ENCODE results near the gene GJB4. TPM values are rescaled to one million over a fixed set of nuclear protein-coding genes. Genes with fewer than 3 reads are reported as not detected.

Gene GJB4
- total RNA-seq = not detected
- not detected for polyA plus RNA-seq (ENCODE audit: insufficient read depth, low read depth, low replicate concordance)
- long read RNA-seq, donor 1 = 0 reads
- long read RNA-seq, donor 2 = 0 reads

GRCh38 chr1:34759503-34760357 lies at the start of gene GJB4:
TSS of gene GJB4 (plus strand) at chr1:34759740. CDS start at chr1:34761255, 1,515 bp downstream.
- H3K36me3 ChIP-seq (ENCODE audit: low read depth, missing control alignments) = no peaks in the 10 kb centered on the region
- intact Hi-C loops (cut with DNase I; ENCODE audit: low total_unique reads) = no loop called here
- no peak for TF ChIP-seq CTCF (IDR thresholded peaks at IDR 0.05)
- TF ChIP-seq POLR2A (IDR thresholded peaks at IDR 0.05) = no peak
- no peaks in the 10 kb centered on the region for H3K4me1 ChIP-seq
- H3K4me3 ChIP-seq = no peak within 1 kb of the TSS
- H3K27ac ChIP-seq = no peak within 1 kb of the TSS
- no peaks in the 10 kb centered on the region for H3K27me3 ChIP-seq
- H3K9me3 ChIP-seq = no peaks in the 10 kb centered on the region
- DNase-seq = no peak
- 57 to 72% methylated on average over 10 of the region's 10 CpGs for WGBS, 2 donors

GRCh38 chr1:34710812-34711211 lies 48.7 kb upstream of the GJB4 start:
- H3K27ac ChIP-seq = no peak overlapping the region
- no peaks in the 10 kb centered on the region for H3K27me3 ChIP-seq
- no peaks in the 10 kb centered on the region for H3K36me3 ChIP-seq (ENCODE audit: low read depth, missing control alignments)
- intact Hi-C loops (cut with DNase I; ENCODE audit: low total_unique reads) = no loop called here
- TF ChIP-seq CTCF (IDR thresholded peaks at IDR 0.05) (no peak), POLR2A (IDR thresholded peaks at IDR 0.05) (no peak)
- no peaks in the 10 kb centered on the region for H3K9me3 ChIP-seq
- H3K4me1 ChIP-seq = no peaks in the 10 kb centered on the region
- no peak for DNase-seq
- no peak overlapping the region for H3K4me3 ChIP-seq

- H3K4me3 ChIP-seq = no peak overlapping the region
- TF ChIP-seq CTCF (IDR thresholded peaks at IDR 0.05) (no peak), POLR2A (IDR thresholded peaks at IDR 0.05) (no peak)
- H3K4me1 ChIP-seq = no peaks in the 10 kb centered on the region
- intact Hi-C loops (cut with DNase I; ENCODE audit: low total_unique reads) = no loop called here
- no peaks in the 10 kb centered on the region for H3K9me3 ChIP-seq
- DNase-seq = no peak
- 82 to 89% methylated on average over 4 of the region's 4 CpGs for WGBS, 2 donors
- H3K27ac ChIP-seq = no peak overlapping the region
- no peaks in the 10 kb centered on the region for H3K27me3 ChIP-seq
- H3K36me3 ChIP-seq (ENCODE audit: low read depth, missing control alignments) = no peaks in the 10 kb centered on the region
These were observed 48.1 kb upstream of the GJB4 start for GRCh38 chr1:34711485-34711884.

- TF ChIP-seq CTCF (IDR thresholded peaks at IDR 0.05) = no peak
- no peak for TF ChIP-seq POLR2A (IDR thresholded peaks at IDR 0.05)
- no peaks in the 10 kb centered on the region for H3K27me3 ChIP-seq
- intact Hi-C loops (cut with DNase I; ENCODE audit: low total_unique reads) = no loop called here
- no peak overlapping the region for H3K4me3 ChIP-seq
- DNase-seq = no peak
- no peak overlapping the region for H3K27ac ChIP-seq
- H3K36me3 ChIP-seq (ENCODE audit: low read depth, missing control alignments) = no peaks in the 10 kb centered on the region
- no peaks in the 10 kb centered on the region for H3K9me3 ChIP-seq
- WGBS, 2 donors = 51 to 63% methylated on average over 6 to 7 of the region's 7 CpGs
- no peaks in the 10 kb centered on the region for H3K4me1 ChIP-seq
These were observed 47.4 kb upstream of the GJB4 start for GRCh38 chr1:34712007-34712688.
